ES-I3 (cell line): ENCODE data around the gene CWC15.
A peak's percentile ranks its signal among the peaks of the same experiment; 100 is the strongest.
"Not testable (repeated sequence)": the region's sequence is repeated elsewhere in the genome, so short reads cannot be mapped to it uniquely, and the experiment has no call there.

Source experiments
- H3K36me3 ChIP-seq: 2 replicates; pipeline ENCODE4 v1.6.1; 2013; ENCODE audit warnings: mild to moderate bottlenecking, low read length, control low read depth, moderate library complexity; ENCODE audit not compliant: insufficient read depth
- H3K4me1 ChIP-seq: 2 replicates; pipeline ENCODE4 v1.6.1; 2013; ENCODE audit warnings: mild to moderate bottlenecking, control low read depth, low read length; ENCODE audit not compliant: insufficient read depth
- H3K9ac ChIP-seq: 2 replicates; pipeline ENCODE4 v1.6.1; 2013; ENCODE audit warnings: low read depth, mild to moderate bottlenecking, low read length, moderate library complexity
- H3K9me3 ChIP-seq: 2 replicates; pipeline ENCODE4 v1.6.1; 2013; ENCODE audit warnings: mild to moderate bottlenecking, low read length, moderate library complexity; ENCODE audit not compliant: control insufficient read depth, insufficient read depth

Gene CWC15

DNA sequence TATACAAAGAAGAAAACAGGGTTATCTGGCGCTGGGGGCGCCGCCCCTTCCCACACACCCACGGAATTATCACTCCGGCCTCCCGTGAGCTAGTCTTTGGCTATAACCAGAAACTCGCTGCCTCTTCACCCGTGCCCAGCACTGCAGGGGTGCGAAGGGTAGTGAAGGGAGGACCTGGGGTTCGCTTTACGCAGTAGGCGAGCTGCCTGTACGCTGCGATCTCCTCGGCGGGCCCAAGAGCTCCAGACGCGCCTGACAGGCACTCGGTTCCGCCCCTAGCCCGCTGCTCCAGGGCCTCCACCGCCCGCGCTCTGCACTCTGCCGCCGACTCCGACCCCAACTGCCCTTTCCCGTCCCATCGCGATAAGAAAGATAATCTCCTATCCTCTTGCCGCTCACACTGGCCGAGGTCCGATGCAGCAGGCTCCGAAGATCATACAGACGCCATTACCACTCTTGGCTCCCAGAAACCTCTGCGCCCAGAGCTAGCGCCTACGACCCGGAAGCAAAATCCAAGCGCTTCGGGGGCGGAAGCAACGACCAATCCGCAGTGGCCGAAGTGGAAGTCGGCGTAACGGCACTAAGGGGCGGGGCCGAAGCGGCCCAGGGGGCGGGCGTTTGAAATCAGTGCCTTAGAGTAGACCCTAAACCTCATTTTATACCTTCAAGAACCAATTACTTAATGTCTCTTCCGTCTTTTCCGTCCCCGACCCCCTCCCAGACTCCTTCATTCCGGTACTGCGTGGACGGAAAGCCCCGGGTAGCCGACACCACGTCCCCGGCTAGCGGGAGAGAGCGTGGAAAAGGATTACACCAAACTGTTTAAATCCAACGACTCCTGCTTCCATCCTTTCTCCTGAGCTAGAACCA lies at the start of gene CWC15, which contains the start of gene KDM4D:
Gene CWC15, minus strand, starts transcription at position 458 of the 870 bp plus-strand sequence. CDS start 1,371 bp downstream, outside the sequence.
Gene KDM4D, plus strand, starts transcription at position 611 of the 870 bp plus-strand sequence. CDS start 23,664 bp downstream, outside the sequence.
- Histone ChIP-seq H3K4me1 (peaks cover 4% of the 10 kb centered on the region; the same call in 1 of the 2 replicates), H3K36me3 (peaks cover 16% of the 10 kb centered on the region), H3K9ac (peak within 1 kb of the TSS; percentile 95), H3K9me3 (no peaks in the 10 kb centered on the region)

- not testable (repeated sequence) for H3K9ac ChIP-seq, H3K4me1 ChIP-seq, H3K9me3 ChIP-seq, H3K36me3 ChIP-seq
Measured at GRCh38 chr11:95021468-95021867, 48.1 kb upstream of the CWC15 start.

DNA sequence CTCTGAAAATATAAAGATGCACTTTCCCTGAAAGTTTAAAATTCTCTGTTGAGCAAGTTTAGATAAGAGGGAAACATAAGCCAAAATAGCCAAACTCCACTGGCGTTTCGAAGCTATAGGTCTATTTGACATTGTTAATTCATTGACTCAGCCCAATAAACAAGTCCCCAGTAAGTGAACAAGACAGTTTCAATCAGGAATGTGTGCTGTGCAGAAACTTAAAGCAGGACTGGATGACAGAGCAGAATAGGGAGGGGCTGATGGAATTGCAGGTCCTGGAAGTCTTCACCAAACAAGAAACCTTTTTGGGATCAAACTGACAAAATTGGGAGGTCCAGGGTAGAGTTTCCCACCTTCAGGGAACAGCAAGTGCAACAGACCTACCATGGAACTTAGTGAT lies 42.8 kb upstream of the CWC15 start:
- Histone ChIP-seq H3K4me1 (no peaks in the 10 kb centered on the region), H3K9ac (no peak overlapping the region), H3K9me3 (no peaks in the 10 kb centered on the region), H3K36me3 (no peaks in the 10 kb centered on the region)

DNA sequence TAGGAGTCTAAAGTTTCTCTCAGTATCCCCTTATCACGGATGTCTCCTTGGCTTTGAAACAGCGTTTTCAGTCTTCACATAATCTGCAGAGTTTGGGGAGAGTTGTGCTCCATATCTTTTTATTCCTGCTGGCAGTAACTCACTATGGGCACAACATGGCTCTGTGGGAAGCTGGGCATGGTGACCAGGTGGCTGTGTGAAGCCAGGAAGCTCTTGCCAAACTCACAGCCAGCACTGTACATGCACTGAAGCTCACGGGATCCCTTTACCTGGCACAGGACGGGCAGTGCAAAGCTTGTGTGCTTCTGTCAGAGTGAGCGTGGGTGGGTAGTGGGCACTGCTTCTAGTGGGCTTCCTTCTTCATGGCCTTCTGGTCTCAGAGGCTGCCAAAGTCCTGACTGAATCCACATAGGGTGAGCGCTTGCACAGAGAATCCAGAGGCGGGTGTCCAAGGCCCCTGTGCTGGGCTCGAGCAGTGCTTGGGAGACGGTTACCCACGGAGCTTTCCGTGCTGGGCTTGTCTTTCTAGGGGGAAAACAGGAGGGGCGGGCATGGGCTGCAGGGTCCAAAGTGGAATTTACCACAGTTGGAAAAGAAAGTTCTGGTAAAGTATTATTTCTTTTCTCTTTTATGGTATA lies 40.9 kb upstream of the CWC15 start:
- H3K9me3 ChIP-seq: no peaks in the 10 kb centered on the region
- no peaks in the 10 kb centered on the region for H3K4me1 ChIP-seq
- H3K9ac ChIP-seq: no peak overlapping the region
- H3K36me3 ChIP-seq: no peaks in the 10 kb centered on the region

DNA sequence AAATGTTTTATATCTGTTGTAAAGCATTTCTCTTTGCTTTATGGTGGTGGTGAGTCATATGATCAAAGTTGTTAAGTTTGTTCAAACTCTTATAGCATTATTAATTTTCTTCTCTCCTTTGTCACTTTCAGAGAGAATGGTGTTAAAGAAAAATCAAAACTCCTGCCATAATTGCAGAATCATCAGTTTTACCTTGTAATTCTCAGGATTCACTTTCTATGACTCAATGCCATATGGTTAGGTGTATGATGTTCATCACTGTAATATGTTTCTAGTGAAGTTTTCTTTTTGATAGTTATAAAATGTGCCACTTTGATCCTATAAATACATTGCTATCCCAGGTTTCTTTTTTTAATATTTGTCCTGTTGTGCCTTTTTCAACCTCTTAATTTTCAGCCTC lies 38.0 kb upstream of the CWC15 start:
- no peaks in the 10 kb centered on the region for H3K36me3 ChIP-seq
- H3K9ac ChIP-seq: no peak overlapping the region
- no peaks in the 10 kb centered on the region for H3K4me1 ChIP-seq
- H3K9me3 ChIP-seq: 0 out of 2 replicates have a peak, but pooled peaks cover 3% of the 10 kb centered on the region

GRCh38 chr11:95005642-95006041 lies 32.3 kb upstream of the CWC15 start:
- H3K4me1 ChIP-seq: no peaks in the 10 kb centered on the region
- no peaks in the 10 kb centered on the region for H3K36me3 ChIP-seq
- H3K9me3 ChIP-seq: 0 out of 2 replicates have a peak, but pooled peaks cover 3% of the 10 kb centered on the region
- no peak overlapping the region for H3K9ac ChIP-seq

DNA sequence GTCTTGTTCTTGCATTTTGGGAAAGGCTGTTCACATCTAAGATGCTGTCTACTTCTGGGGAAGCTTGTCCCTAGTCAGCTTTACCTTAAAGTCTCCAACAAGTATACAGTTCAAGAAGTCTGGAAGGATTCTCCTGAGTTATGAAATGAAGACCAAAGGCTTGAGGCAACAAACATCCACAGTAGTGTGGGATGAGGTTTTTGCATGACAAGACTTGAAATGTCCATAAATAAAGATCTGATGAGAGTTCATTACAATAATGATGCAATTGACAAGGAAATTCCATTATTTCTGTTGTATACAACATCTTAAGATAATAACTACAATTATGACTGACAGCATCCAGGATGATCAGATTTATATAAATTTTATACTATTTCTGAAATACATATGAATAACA lies 30.4 kb upstream of the CWC15 start:
- Histone ChIP-seq H3K4me1 (no peaks in the 10 kb centered on the region), H3K9ac (no peak overlapping the region), H3K36me3 (no peaks in the 10 kb centered on the region), H3K9me3 (0 out of 2 replicates have a peak, but pooled peaks cover 3% of the 10 kb centered on the region)

- no peaks in the 10 kb centered on the region; the same call in 1 of the 2 replicates for H3K36me3 ChIP-seq
- H3K9me3 ChIP-seq: no peaks in the 10 kb centered on the region
- H3K4me1 ChIP-seq: no peaks in the 10 kb centered on the region
- no peak overlapping the region for H3K9ac ChIP-seq
Measured at GRCh38 chr11:94998285-94998684, 24.9 kb upstream of the CWC15 start.

GRCh38 chr11:94997437-94997836 lies 24.1 kb upstream of the CWC15 start:
- H3K4me1 ChIP-seq: no peaks in the 10 kb centered on the region
- no peaks in the 10 kb centered on the region for H3K9me3 ChIP-seq
- no peak overlapping the region for H3K9ac ChIP-seq
- H3K36me3 ChIP-seq: no peaks in the 10 kb centered on the region; the same call in 1 of the 2 replicates

GRCh38 chr11:94993400-94993943 lies 20.1 kb upstream of the CWC15 start:
- Histone ChIP-seq H3K9me3 (no peaks in the 10 kb centered on the region), H3K9ac (no peak overlapping the region), H3K36me3 (no peaks in the 10 kb centered on the region; the same call in 1 of the 2 replicates), H3K4me1 (no peaks in the 10 kb centered on the region)

DNA sequence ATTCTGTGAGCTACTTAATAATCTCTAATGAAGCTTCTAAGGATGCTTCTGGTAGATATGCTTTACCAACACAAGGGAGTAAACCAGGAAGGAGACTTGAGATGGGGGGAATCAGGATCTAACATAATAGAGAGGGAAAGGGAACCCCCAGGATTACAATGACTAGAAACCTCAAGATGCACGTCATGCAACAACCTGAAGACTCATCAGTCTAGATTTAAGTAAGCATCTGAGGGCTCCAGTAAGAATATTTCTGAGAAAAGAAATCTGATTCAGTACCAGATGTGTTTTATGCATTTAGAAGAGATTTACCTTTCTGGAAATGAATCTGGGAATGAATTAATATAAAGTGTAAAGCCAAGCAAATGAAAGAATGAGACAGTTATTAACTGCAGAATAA lies 15.4 kb upstream of the CWC15 start:
- no peak overlapping the region for H3K9ac ChIP-seq
- H3K9me3 ChIP-seq: no peaks in the 10 kb centered on the region
- no peaks in the 10 kb centered on the region for H3K4me1 ChIP-seq

DNA sequence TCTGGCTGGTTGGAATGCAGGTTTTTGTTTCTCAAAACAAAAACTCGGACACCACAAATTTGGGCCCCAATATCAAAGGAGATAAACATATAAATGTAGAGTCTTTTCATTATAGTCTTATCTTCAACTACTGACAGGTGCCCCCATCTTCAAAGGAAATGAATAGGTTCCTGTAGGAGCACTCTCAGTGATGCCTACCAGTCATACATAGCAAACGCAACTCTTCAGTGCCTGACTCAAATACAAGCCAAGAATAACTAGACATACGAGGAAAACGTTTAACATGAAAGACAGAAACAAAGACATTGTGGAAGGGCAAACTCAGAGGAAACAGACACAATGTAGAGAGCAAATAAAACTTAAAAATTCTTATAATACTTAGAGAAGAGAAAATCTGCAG lies 14.0 kb upstream of the CWC15 start:
- H3K4me1 ChIP-seq: no peaks in the 10 kb centered on the region
- no peaks in the 10 kb centered on the region for H3K36me3 ChIP-seq
- no peaks in the 10 kb centered on the region for H3K9me3 ChIP-seq
- no peak overlapping the region for H3K9ac ChIP-seq

More for the DNA sequence above, 15.4 kb upstream of the CWC15 start:
- H3K36me3 ChIP-seq: no peaks in the 10 kb centered on the region

DNA sequence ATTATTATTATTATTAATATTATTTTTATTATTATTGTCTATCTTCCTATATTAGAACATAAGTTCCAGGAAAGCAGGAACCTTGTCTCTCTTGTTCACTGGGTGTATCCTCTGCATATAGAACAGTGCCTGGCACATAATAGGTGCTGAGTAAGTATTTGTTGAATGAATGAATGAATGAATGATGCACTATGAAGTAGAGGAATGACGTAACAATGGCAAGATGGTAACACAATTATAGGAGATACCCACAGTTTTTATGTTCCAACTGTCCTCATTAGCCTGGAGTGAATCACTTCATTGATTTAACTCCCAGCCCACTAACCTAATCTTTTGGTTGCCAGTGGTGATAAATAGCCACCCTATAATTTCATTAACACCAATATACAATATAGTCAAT lies 2.2 kb upstream of the CWC15 start:
- Histone ChIP-seq H3K9ac (no peak overlapping the region), H3K4me1 (peaks cover 4% of the 10 kb centered on the region; the same call in 1 of the 2 replicates), H3K36me3 (peaks cover 10% of the 10 kb centered on the region; the same call in 1 of the 2 replicates), H3K9me3 (no peaks in the 10 kb centered on the region)

GRCh38 chr11:94974178-94974577 lies 822 bp upstream of the CWC15 start:
- Histone ChIP-seq H3K36me3 (peaks cover 14% of the 10 kb centered on the region), H3K9ac (peak overlapping the region; percentile 95; the same call in 1 of the 2 replicates), H3K9me3 (no peaks in the 10 kb centered on the region), H3K4me1 (peaks cover 4% of the 10 kb centered on the region; the same call in 1 of the 2 replicates)
